Left cardiac atrium (tissue), 4 donors: ENCODE measurements around the gene BARHL1. TPM values are rescaled to one million over a fixed set of nuclear protein-coding genes. Genes with fewer than 3 reads are reported as not detected.

Experiments used
- ATAC-seq, 2 donors: fragments of 200-7000 bp; cut with Tn5 transposase; one replicate each; pipeline ENCODE4 v1.9.1; 2020; ENCODE audit warnings: mild to moderate bottlenecking in 2 of 2, moderate library complexity in 2 of 2
- DNase-seq: peaks from one replicate; pipeline ENCODE4 v3.0.0-alpha.2; 2020
- intact Hi-C, 2 donors: fragments of 100-400 bp; cut with DNase I; formaldehyde crosslinking; loops; one replicate each; pipeline versions ENCODE4 v1.14.1 to v1.15.1; 2022 to 2023
- total RNA-seq, 2 donors: library from RNA; stranded (reverse); fragmentation: NEBNext Ultra II Directional; extraction: Animal tissue kit (Norgen Biotek cat#: 25700); gene quantifications; one replicate each; pipeline ENCODE4 v1.2.1, GENCODE V29; 2021
- donor health status: DM: no; HTN: yes; CAD: no.
- donor health status: DM: no; HTN: yes; CAD: no; lungs with severe emphysema.
- donor health status: DM: yes; HTN: yes; CAD: no.
- donor health status: Dilated cardiomyopathy.

Gene BARHL1
- total RNA-seq, 2 donors from 2014 or later = not detected

GRCh38 chr9:132583584-132584304 is 1.3 kb downstream of the BARHL1 start:
- ATAC-seq (no peak), DNase-seq (no peak)
- intact Hi-C loops = no loop called here

GRCh38 chr9:132584601-132585560 is 2.5 kb downstream of the BARHL1 start:
- intact Hi-C loops = no loop called here
- ATAC-seq (no peak), DNase-seq (no peak)

DNA sequence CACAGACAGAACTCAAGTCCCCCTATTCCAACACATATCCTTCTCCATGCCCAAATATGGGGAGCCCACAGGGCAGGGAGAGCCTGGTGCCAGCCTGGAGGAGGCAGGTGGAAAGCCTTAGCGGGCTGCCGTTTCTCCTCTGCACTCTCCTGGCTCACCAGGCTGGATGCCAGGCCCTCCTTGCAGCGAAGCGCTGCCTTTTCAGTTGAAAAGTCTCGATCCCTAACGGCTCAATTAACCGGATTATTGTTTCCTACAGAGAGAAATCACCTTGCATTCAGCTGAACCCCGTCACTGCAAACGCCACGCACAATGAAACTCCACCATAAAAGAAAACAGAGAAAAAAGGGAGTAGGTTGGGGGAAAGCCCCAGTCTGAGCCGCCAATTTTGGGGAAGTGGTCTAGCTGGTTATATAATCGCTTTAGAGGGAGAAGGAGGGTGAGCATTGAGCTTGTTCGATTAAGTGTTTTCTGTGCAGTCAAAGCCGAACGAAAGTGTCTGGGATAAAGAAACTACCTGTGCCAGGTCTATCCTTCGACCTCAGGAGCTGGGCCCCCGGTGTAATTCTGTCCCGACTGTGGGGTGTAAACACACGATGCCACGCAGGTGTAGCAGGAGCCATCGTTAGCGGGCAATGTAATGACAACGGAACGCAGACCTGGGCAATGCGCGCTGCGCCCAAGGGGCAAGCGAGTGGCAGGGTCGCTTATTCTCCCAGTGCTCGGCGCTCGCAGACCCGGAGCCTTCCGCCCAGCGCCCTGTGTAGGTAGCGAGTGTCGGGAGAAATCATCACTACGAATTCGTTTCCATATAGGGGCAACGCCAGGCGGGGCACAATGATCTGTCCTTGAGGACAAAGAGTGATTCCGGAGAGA is 3.8 kb downstream of the BARHL1 start:
- intact Hi-C loops = no loop called here
- ATAC-seq = no peak
- DNase-seq = no peak

- DNase-seq = peak; percentile 17
- no peak for ATAC-seq
- intact Hi-C loops = no loop called here
Measured at GRCh38 chr9:132586830-132587591, 4.6 kb downstream of the BARHL1 start.

DNA sequence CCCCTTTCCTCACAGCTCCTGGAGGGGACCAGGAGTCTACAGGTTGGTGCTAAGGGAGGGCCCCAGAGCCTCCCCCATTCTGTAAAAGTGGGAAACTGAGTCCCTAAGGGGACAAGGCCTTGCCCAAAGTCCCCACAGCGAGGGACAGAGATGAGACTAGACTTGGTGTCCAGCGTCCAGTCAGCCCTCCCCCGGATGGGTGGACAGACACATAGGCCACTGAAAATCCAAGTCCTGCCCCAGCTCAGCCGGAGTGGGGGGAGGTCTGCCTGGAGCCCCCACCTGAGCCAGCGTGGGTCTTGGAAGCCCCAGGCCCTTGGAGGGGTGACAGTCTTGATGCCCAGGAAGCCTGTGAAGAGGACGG is 5.2 kb downstream of the BARHL1 start:
- ATAC-seq = no peak
- intact Hi-C loops = no loop called here

GRCh38 chr9:132588098-132588497 is 5.7 kb downstream of the BARHL1 start:
- ATAC-seq (no peak), DNase-seq (no peak)
- intact Hi-C loops = no loop called here

More for the DNA sequence above, 5.2 kb downstream of the BARHL1 start:
- DNase-seq = no peak

- ATAC-seq (no peak), DNase-seq (no peak)
- intact Hi-C loops = no loop called here
Measured at GRCh38 chr9:132588501-132589147, 6.2 kb downstream of the BARHL1 start.

GRCh38 chr9:132589148-132590036 is 7.0 kb downstream of the BARHL1 start:
- intact Hi-C loops = no loop called here
- DNase-seq (no peak), ATAC-seq (no peak)

DNA sequence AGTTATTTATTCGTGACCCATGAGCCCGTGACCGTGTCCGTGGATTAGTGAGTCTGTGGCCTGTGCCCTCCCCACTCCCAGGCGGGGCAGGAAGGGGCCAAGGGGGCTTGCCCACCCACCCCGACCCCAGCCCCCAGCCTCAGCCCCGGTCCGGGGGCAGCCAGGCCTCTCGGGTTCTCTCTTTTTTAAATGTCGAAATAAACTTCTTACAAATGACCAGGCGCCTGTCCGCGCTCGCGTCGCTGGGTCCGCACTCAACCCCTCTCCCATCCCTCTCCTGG is 7.6 kb downstream of the BARHL1 start:
- DNase-seq (no peak), ATAC-seq (no peak)
- intact Hi-C loops = no loop called here

DNA sequence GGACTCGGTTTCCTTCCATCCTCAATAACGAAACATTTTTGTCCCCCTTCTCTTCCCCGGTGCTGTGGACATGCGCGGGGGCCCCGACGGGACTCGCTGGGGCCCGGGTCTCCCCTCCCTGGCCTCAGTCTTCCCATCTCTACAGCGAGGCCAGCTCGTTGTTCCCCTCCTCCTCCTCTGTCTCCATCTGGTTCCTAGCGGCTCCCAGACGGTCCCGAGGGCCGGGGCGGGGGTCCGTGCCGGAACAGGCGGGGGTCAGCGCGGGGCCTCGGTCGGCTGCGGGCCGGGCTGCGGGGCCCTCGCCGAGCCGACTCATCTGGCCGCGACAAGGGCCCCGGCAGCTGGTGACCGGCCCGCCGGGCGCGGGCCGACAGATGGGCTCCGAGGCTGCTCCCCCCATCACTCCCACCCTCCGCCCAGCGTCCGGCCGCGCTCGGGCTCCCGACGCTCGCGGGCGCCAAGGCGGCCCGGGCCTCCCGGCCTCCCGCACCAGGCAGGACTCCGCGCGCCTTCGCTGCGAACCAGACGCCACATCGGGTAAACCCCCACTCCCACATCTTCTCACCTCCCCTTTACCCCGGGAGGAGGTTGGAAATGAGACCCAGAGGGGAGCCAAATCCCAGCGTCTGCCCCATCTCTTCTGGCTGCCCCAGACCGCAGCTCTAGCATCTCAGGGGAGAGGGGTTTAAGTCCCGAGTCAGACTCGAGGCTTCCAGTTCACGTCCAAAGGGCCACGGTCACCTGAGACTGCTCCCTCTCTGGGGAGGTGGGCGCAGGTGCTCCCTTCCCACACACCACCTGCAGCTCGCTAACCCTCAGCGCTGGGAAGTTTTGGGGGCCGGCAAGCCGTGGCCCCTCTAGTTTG is 8.1 kb downstream of the BARHL1 start:
- intact Hi-C loops = no loop called here
- DNase-seq = no peak

DNA sequence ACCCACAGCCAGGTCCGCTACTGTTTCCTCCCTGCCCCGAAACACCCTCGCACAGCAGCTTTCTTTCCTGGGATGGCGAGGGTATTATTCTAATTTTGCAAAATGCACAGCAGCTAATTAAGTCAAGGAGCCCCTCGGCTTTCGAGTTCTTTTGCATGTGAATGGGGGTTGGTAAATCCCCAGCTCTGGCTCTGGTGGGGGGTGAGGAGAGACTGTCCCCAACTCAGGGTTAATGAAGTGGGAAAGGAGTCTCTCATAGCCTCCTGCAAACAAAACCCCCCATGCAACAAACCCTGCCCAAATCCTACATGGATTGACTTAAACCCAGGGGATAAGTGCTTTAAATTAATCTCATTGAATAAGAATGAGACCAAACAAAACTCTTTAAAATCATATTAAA is 8.8 kb downstream of the BARHL1 start:
- intact Hi-C loops = no loop called here
- no peak for ATAC-seq
- no peak for DNase-seq

More for the DNA sequence above, 8.1 kb downstream of the BARHL1 start:
- no peak for ATAC-seq

DNA sequence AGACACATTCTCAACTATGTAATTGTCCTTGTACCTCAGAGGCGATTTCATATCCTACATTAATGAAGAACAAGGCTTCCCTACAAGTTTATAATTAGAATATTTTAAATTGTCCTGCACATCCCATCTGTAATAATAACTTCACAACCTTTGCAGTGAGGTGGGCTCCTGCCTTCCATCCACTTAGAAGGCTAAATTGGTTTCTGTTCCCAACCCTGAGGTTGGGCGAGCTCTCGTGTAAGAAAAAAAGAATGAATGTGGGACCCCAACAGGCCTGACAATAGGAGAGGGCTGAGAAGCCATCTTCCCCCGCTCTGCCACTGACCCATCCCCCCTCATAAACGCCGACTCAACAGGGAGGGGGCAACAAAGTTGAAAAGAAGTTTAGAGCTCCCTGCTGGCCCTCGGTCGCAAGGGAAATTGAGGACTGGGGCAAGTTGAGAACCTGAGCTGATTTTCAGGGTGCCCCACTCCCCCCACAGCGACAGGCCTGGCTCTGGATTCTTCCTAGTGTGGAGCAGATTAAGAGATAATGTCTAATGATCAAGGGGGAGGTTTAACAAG is 9.4 kb downstream of the BARHL1 start:
- ATAC-seq (no peak), DNase-seq (no peak)
- intact Hi-C loops = no loop called here

DNA sequence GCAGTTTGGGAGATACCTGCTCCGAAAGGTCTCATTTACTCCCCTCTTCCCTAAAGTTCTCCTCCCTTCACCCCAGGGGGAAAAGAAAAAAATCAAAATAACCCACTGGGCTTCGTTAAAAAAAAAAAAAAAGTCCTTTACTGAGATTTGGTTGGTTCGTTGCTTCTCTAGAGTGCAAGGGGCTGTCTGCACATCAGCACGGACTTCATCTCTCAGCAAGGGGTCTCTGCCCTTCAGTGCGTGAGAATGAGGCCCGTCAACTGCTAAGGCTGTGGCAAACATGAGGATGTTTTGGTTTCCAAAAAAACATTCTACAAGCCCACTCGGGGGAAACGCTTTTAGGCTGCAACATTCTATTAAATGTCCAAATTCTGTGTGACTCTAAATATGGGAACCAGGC is 10.0 kb downstream of the BARHL1 start:
- DNase-seq = no peak
- ATAC-seq = no peak
- intact Hi-C loops = no loop called here

- no peak for DNase-seq
- intact Hi-C loops = no loop called here
- ATAC-seq = no peak
Measured at GRCh38 chr9:132594412-132594811, 12.0 kb downstream of the BARHL1 start.

DNA sequence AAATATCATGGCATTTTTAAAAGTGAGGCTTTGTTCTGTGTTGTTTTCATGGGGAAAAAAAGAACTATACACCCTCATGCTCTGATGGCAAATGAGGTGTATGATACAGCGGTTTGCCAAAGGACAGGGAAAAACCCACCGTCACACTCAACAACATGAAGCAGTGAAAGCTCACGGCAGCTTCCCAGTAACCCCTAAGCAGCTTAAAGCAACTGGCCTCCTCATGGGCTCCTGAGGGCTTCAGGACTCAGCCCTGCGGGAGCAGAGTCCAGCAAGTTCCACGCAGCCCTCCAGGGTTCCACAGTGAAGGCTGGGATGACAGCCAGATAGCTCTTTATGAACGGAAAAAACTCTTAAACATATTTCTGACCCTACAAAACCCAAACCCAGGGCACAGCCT is 12.9 kb downstream of the BARHL1 start:
- intact Hi-C loops = no loop called here
- no peak for ATAC-seq
- no peak for DNase-seq

GRCh38 chr9:132596200-132596599 is 13.8 kb downstream of the BARHL1 start:
- intact Hi-C loops = no loop called here
- no peak for ATAC-seq
- no peak for DNase-seq
